HG03354 (cell line): Measurements from ENCODE around the gene KMT2A.
A peak's percentile ranks its signal among the peaks of the same experiment; 100 is the strongest.
"Not testable (repeated sequence)": the region's sequence is repeated elsewhere in the genome, so short reads cannot be mapped to it uniquely, and the experiment has no call there.

Experiments
- ATAC-seq: cut with Tn5 transposase; IDR thresholded peaks from one replicate; pipeline ENCODE4 v1.9.1; 2021; ENCODE audit warnings: mild to moderate bottlenecking; ENCODE audit not compliant: unreplicated experiment, poor library complexity, severe bottlenecking

The KMT2A gene

DNA sequence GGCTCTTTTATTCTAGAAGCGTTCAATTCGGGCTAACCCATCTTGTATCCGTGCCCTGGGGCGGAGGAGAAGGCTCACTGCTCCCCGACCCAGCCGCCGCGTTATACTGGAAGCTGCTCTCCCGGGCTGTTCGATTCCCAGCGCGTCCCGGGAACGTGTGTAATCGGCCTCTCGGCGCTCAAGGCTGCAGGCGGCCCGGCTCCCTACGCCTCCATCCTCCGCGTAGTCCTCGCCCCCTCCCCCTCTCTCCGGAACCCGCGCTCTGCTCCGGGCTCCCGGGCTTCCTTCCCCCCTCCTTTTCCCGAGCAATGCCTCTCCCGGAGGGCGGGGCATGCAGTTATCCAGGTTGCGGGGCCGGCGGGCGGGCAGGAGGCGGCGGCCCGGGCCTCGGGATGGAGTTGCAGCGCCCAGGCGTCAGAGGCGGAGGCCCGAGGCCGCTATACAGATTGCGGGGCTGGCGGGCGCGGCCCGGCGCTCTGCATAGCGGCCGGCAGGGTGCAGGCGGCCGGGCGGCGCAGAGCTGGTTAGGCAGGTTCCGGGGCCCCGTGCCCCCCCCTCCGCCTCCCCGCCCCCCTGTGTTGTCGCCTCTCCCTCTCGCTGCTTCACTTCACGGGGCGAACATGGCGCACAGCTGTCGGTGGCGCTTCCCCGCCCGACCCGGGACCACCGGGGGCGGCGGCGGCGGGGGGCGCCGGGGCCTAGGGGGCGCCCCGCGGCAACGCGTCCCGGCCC, at the start of gene KMT2A:
Gene KMT2A (plus strand): TSS at position 600 of the 732 bp plus-strand sequence. CDS start 21 bp downstream, at position 621.
- peak; percentile 57 for ATAC-seq

DNA sequence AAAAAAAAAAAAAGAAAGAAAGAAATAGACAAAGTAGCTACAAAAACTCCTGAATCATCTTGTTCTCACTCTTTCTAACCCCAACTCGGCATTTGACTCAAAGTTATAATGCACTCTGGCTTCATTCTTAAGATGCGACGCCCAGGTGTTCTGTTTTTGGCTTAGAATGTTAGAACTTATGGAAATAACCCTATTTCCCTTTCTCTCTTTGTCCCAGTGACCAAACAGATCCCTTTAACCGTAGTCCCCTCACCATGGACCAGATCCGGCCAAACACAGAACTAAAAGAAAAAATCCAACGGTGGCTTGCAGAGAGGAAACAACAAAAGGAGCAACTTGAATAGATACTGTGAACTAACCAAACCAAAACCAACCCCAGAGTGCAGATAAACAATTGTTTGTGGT, 40.2 kb upstream of the KMT2A start:
- ATAC-seq = no peak

- no peak for ATAC-seq
Measured at GRCh38 chr11:118397448-118397847, 38.8 kb upstream of the KMT2A start.

DNA sequence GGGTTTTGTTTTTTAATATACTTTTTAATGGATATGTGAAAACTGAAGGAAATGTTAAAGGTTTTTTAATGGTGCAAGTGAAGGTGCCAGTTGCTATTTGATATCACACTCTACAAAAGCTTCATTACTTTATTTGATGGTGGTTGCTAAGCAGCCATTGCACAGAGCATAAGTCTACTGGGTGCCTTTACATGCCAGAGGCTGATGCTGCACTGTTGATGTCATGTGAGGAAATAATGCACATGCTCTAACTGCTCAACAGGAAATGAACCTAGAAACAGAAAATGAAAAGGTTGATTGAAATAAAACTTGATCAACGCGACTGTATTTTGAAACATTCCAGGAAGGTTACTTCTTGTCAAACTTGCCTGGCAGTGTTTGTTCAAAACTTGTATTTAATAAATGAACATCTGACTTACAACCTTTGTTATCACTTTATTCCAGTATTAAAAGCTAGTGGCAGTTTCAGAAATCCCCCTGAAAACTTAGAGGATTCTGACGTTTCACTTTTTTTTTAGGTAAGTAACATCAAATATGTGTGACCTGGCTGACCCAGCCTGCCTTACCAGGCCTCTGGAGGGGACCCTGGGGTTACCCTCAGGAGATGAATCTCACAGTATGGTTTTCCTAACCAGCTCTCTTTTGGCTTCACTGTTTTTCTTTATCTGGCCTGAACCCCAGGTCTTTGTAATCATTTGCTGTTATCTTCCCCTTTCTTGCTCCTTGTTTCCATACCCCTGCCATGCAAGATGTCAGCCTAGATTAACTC, 37.3 kb upstream of the KMT2A start:
- peak; percentile 57 for ATAC-seq

GRCh38 chr11:118401151-118401879, 35.0 kb upstream of the KMT2A start, which contains the start of gene ATP5MG:
TSS of gene ATP5MG (plus strand) at chr11:118401606. CDS start at chr11:118401666, 60 bp downstream.
- peak; percentile 66 for ATAC-seq

DNA sequence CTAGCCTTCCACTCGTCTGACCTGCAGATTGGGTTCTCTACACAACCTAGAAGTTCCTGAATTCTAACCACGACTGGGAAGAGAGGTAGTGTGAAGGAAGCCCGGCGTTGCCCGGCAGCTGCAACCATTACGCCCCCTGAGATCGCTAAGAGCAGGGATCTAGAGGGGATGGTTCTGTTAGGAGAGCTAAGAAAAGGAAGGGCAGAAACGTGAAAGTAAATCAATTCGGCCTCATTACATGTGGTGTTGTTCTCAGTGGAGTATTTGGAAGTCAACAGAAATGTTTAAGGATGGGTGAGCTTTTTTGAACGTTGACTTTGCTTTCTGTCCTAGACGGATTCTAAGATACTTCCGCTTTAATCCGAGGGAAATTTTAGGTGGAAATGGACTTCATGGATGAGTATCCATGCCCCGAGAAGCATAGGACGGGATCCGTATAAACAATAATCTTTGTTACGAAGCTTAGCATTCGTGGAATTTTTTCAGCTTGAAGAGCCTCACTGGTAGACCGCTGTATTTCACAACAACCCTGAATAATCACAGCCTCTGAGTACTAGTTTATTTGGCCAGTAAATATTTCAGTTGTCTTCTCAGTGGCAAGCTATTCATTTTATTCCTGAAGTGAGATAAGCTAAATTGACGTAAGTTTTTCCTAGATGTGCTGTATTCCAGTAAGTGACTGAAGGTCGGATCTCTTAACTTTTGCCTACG, 34.3 kb upstream of the KMT2A start:
- ATAC-seq = no peak

DNA sequence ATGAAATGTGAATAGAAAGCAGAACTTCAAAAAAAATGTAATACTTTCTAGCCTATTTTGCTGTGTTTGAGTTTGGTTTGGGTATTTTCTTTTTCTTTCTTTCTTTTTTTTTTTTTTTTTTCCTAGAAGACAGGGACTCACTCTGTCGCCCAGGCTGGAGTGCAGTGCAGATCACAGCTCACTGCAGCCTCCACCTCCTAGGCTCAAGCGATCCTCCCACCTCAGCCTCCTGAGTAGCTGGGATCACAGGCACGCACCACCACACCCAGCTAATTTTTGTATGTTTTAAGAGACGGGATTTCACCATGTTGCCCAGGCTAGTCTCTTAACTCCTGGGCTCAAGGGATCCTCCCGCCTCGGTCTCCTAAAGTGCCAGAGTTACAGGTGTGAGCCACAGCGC, 33.7 kb upstream of the KMT2A start:
- ATAC-seq = not testable (repeated sequence)

- no peak for ATAC-seq
Measured at GRCh38 chr11:118406599-118407166, 29.6 kb upstream of the KMT2A start.

DNA sequence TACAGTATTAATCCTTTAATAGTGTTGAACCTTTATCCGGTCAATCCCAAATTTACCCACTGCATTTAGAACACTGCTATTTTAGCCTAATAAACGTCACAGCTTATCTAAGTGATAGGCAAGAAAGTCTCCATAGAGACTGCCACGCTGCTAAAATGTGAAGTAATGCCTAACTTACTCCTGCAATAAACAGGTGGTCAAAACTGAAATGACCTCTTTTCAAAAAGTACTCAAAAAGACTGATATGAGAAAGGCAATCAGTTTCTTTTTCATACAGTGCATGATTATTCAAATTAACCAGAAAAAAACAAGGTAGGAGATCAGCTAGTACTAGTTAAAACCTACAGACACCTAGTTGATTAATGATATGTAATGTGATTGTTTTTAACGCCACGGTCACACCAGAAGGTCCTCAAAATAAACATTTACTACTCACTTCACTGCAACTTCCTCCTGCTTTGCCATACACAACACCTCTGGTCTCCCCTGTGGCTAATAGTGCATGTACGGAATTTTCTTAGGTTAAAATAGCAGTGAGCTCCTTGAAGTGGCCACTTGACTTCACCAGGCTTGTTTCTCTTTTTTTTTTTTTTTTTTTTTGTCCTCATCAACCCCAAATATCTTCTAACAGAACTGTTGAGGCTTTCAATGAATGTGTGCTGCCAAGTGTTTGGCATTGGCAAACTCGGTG, 26.1 kb upstream of the KMT2A start:
- ATAC-seq = peak; percentile 79

DNA sequence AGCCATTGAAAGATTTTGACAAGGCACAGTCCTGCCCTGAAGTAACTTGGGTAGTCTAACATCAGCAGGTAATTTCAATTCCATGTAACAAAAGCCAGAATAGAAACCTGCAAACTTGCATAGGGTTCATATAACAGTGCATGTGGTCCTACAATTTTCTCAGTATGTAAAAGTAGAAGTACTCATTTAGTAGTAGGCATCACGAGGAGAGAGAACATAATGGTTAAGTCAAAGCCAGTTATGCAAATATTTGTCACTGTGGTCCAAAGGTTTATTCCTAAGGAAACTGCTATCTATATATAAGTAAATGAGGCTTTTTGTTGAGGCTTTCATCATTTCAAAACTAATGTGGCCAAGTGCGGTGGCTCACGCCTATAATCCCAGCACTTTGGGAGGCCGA, 24.8 kb upstream of the KMT2A start:
- no peak for ATAC-seq

DNA sequence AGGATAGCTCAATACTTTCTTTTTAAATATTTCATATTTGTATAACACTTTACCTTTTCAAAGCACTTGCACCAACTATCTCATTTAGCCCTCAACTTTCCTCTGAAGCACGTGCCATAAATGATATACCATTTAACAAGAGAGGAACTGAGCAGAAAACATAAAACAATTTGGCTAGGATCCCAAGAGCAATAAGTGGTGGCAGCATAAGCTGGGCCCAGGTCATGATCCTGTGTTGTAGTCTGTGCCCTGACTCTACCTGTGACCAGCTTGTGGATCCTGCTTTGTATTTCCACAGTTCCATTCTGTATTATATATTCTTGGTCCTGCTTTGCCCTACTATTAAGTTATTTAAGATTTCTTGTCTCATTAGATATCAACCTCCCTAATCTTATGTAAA, 23.4 kb upstream of the KMT2A start:
- no peak for ATAC-seq

DNA sequence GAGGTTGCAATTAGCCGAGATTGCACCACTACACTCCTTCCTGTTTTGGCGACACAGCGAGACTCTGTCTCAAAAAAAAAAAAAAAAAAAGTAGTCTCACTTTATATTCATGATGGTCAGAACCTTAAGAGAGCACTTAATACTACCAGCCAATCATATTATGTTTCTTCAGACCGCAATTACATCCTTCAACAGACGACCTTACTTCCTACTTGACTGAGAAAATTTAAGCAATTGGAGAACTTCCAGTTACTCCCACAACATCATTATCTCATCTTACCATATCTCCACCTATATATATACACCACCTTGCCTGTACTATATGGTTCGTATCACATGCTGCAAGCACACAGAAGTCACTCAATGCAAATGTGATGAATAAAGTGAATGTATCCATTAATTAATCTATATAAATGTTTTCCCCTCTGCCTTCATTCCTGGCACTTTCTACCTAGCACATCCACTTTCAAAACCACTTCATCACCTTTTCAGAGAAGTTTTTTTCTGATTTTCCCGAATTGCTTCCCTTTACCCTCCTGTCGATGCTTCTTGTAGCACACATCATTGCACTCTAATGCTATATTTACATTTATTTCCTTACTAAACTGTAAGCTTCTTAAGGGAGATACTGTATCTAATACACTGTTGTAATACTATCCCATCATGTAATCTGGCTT, 21.1 kb upstream of the KMT2A start:
- ATAC-seq = no peak

GRCh38 chr11:118415739-118416068, 20.6 kb upstream of the KMT2A start:
- ATAC-seq = no peak

GRCh38 chr11:118416900-118417299, 19.4 kb upstream of the KMT2A start:
- ATAC-seq = not testable (repeated sequence)

DNA sequence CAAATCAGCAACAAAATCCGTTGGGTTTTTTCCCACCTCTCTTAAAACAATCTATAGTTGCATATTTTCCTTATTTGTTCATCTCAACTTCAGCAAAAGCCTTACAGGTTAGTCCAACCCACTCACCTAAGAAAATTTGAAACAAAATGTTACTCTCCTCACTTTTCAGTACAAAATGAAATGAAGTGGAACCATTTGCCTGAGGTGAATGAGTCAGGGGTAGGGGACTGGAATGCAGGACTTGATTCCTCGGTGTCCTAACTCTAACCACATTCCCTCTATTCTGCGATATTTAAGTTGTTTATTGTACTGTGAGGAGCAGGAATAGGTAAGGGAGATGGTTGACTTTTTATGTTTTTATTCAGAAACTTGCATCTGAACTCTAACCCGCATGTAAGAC, 18.5 kb upstream of the KMT2A start:
- ATAC-seq = no peak

GRCh38 chr11:118418766-118419165, 17.5 kb upstream of the KMT2A start:
- no peak for ATAC-seq

DNA sequence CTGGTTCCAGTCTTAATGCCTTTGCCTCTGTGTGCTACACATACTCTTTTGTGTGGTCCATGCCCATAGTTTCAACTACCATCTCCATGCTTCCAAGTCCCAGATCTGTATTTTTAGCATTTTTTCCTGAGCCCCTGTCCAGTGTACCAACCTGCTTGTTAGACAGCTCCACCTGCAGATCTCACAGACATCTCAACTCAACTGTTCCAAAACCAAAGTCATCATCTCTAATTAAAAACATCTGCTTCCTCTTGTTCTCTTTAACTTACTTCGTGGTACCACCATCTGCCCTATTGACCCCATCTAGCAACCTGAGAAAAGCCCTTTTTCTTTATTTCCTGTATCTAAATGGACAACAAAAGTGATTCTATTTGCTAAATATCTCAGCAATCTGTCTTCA, 8.6 kb upstream of the KMT2A start:
- ATAC-seq = no peak

- ATAC-seq = no peak
Measured at GRCh38 chr11:118430956-118431355, 5.3 kb upstream of the KMT2A start.
